HG03558 (cell line): ENCODE data around the gene STAT5A.
"Not testable (repeated sequence)": the region's sequence is repeated elsewhere in the genome, so short reads cannot be mapped to it uniquely, and the experiment has no call there.

Experiments
- ATAC-seq: cut with Tn5 transposase; IDR thresholded peaks from one replicate; pipeline ENCODE4 v1.9.1; 2021; ENCODE audit warnings: moderate number of reproducible peaks; ENCODE audit not compliant: unreplicated experiment; ENCODE audit errors: extremely low read depth

Gene STAT5A

DNA sequence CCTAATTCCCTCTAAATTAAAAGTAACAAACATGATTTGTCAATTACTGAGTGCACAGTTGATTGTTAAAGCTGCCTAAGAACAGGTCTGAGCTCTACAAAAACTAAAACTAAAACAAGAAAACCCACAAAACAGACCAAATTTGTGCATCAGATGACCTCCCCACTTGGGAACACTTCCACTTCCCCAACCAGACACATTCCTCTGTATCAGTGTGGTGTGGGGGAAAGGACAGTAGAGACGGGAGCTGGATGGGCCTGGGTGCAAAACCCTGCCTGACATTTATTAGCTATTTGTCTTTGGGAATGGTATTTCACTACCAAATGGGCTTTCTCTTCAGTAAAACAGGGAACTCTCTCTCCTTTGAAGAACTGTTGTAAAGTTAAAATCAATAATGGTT, 70.1 kb downstream of the STAT5A start:
- no peak for ATAC-seq

DNA sequence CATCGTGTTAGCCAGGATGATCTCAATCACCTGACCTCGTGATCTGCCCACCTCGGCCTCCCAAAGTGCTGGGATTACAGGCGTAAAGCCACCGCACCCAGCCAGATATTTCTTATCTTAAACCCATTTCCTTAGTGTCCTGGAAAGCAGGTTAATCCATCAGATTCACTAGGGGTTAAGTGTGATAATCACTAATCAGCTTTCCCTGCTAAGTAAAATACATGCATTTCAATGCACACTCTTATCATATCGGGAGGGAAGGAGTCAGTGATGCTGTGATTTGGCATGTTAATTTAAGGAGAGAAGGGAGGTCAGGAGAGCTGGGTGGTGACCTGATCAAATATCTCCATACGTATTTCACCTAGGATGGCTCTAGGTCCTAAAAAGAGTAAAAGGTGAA, 70.8 kb downstream of the STAT5A start:
- ATAC-seq = no peak

DNA sequence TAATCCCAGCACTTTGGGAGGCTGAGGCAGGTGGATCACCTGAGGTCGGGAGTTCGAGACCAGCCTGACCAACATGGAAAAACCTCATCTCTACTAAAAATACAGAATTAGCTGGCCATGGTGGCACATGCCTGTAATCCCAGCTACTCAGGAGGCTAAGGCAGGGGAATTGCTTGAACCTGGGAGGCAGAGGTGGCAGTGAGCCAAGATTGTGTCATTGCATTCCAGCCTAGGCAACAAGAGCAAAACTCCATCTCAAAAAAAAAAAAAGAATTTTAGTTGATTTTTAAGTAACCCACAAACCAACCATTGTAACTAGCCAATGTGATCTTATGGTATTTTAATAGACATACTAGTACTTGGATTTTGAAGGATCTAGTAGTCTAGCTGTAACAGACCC, 72.1 kb downstream of the STAT5A start:
- ATAC-seq = not testable (repeated sequence)
